Fibroblast of villous mesenchyme (primary cell): ENCODE results near the gene SPINT1. TPM values are rescaled to one million over a fixed set of nuclear protein-coding genes. Genes with fewer than 3 reads are reported as not detected.

ENCODE experiments used
- DNase-seq: peaks from one replicate; pipeline ENCODE4 v3.0.0-alpha.2; 2010; ENCODE audit warnings: low read depth
- H3K4me3 ChIP-seq: 2 replicates; pipeline ENCODE4 v1.5.1; 2011; ENCODE audit warnings: low read depth, mild to moderate bottlenecking, low read length
- total RNA-seq: library from RNA; depleted of rRNA; stranded (reverse); fragments of >200 nt; gene quantifications from 2 replicates; pipeline ENCODE4 v1.2.3, GENCODE V29; 2012
- TF ChIP-seq, protein P1 (sequence below): IDR thresholded peaks from 2 replicates; pipeline ENCODE4 v1.5.1; 2012; ENCODE audit warnings: low read depth, mild to moderate bottlenecking, low read length; ENCODE audit not compliant: insufficient read depth

The SPINT1 gene
- total RNA-seq, 1 donor = 0.43 TPM

- H3K4me3 ChIP-seq = peak overlapping the region; percentile 99
- TF ChIP-seq, protein P1, sequence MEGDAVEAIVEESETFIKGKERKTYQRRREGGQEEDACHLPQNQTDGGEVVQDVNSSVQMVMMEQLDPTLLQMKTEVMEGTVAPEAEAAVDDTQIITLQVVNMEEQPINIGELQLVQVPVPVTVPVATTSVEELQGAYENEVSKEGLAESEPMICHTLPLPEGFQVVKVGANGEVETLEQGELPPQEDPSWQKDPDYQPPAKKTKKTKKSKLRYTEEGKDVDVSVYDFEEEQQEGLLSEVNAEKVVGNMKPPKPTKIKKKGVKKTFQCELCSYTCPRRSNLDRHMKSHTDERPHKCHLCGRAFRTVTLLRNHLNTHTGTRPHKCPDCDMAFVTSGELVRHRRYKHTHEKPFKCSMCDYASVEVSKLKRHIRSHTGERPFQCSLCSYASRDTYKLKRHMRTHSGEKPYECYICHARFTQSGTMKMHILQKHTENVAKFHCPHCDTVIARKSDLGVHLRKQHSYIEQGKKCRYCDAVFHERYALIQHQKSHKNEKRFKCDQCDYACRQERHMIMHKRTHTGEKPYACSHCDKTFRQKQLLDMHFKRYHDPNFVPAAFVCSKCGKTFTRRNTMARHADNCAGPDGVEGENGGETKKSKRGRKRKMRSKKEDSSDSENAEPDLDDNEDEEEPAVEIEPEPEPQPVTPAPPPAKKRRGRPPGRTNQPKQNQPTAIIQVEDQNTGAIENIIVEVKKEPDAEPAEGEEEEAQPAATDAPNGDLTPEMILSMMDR = no peak
- DNase-seq = no peak
Measured at GRCh38 chr15:40806672-40807027, 37.2 kb upstream of the SPINT1 start.

DNA sequence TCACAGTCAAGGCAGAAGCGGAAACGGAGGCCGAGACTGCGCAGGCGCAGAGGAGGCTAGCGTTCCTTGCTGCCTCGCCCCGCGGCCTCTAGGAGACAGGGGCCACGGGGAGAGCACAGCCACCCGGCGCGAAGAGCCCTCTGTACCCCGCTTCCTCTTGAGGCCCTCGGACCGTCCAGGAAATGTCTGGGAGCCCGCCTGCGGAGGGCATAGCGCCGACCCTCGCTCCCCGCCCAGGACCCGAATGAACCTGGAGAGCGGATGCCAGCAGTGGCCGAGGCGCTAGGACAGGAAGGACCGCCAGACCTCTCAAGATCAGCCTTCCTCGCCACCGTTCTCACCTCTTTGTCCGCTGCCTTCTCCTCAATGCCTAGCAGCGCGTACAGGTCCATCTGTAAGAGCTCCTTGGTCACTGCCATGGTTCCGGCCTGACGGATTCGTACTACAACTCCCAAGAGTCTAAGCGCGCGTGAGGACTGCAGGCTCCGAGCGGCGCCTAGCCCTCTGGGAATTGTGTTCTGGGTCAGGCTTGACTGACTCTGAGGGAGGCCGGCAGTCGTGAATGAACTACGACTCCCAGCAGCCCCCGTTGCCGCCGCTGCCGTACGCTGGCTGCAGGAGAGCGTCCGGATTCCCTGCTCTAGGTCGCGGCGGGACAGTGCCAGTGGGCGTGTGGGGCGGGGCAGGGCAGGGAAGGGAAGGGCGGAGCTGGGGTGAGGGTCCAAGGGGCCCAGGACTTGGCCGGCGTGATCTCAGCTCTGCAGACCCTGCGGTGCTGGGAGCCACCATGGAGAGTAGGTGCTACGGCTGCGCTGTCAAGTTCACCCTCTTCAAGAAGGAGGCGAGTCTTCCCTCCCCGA is 36.6 kb upstream of the SPINT1 start, which contains the start of the genes DNAJC17 and ZFYVE19:
Gene DNAJC17, minus strand, starts transcription at position 446 of the 860 bp plus-strand sequence. Its CDS starts 27 bp downstream, at position 419.
Gene ZFYVE19, plus strand, starts transcription at position 62 of the 860 bp plus-strand sequence. Its CDS starts 501 bp downstream, at position 563.
- TF ChIP-seq, protein P1 = no peak
- peak; percentile 97 for DNase-seq
- H3K4me3 ChIP-seq = peak within 1 kb of the TSS; percentile 99

- peak overlapping the region; percentile 99 for H3K4me3 ChIP-seq
- no peak for DNase-seq
- TF ChIP-seq, protein P1 = no peak
Measured at GRCh38 chr15:40807888-40808461, 35.9 kb upstream of the SPINT1 start.

- TF ChIP-seq, protein P1 = no peak
- no peak for DNase-seq
- no peak overlapping the region for H3K4me3 ChIP-seq
Measured at GRCh38 chr15:40808861-40809450, 34.9 kb upstream of the SPINT1 start.

DNA sequence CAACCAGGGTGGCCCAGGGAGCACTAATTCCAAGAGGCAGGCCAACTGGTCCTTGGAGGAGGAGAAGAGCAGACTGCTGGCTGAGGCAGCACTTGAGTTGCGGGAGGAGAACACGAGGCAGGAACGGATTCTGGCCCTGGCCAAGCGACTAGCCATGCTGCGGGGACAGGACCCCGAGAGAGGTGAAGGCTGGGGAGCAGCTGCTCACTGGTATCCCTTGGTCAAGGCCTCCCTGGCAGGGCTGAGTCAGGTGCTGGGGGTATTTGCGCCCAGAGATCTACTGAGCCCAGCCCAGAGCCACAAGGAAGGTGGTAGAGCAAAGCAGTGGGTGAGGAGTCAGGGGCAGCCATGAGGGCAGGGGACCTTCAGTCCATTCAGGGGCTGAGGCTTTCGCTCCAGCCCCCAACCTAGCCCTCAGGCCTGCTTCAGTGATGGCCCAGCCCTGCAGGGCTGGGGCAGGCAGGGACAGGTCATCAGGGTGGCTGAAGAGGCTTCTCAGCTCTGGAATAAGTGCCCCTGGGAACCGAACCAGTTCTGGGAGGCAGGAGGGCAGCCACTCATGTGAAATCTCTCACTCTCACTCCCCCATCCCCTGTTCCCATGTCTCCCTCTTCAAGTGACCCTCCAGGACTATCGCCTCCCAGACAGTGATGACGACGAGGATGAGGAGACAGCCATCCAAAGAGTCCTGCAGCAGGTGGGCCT is 31.0 kb upstream of the SPINT1 start:
- TF ChIP-seq, protein P1 = no peak
- H3K4me3 ChIP-seq = no peak overlapping the region
- no peak for DNase-seq

DNA sequence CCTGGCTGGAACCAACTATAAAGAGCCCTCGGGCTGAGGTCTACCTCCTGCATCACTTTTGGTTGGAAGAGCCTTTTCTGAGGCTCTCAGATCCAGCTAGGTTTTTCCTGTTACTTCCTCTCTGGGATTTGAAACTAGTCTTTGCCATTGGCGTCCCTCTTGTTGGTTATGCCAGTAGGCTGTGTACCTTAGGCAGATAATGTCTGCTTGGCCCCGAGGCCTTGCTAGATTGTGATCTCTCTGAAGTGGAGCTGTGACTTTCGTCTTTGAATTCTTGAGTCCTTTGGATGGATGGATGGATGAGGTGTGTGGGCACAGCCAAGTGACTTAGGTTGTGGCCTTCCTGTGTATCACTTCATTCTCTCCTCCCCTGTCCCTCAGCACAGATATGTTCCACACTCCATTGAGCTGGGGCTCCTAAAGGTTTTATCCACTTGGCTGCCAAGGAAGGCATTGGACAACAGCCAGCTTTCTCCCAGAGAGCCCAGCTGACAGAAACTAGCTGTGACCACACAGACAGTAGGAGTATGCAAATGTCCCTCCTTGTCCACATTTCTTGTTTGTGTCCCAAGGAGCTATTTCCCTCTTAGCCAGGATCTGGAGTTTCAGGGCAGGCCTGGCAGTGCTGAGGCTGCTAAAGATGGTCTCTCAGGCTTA is 28.7 kb upstream of the SPINT1 start:
- H3K4me3 ChIP-seq = no peak overlapping the region
- TF ChIP-seq, protein P1 = no peak
- DNase-seq = no peak
